Hepatocyte (in vitro differentiated cells): ENCODE measurements around the gene RTN4R. TPM values are rescaled to one million over a fixed set of nuclear protein-coding genes. Genes with fewer than 3 reads are reported as not detected.

Experiments used
- DNase-seq: peaks from one replicate; pipeline ENCODE4 v3.0.0-alpha.2; 2016; ENCODE audit warnings: low spot score
- H2AFZ ChIP-seq: fragments of 200-600 bp; sonication (generic); 2 replicates; pipeline ENCODE4 v1.6.0; 2016; ENCODE audit warnings: antibody characterized with exemption, mild to moderate bottlenecking
- H3K27ac ChIP-seq: fragments of 200-600 bp; sonication (generic); 2 replicates; pipeline ENCODE4 v1.5.1; 2016; ENCODE audit warnings: mild to moderate bottlenecking
- H3K27me3 ChIP-seq: fragments of 200-600 bp; sonication (generic); 2 replicates; pipeline ENCODE4 v1.6.1; 2016
- H3K36me3 ChIP-seq: fragments of 200-600 bp; sonication (generic); replicated peaks from 2 replicates; pipeline ENCODE4 v1.5.1; 2016; ENCODE audit warnings: low read depth; ENCODE audit not compliant: insufficient read depth
- H3K4me1 ChIP-seq: fragments of 200-600 bp; sonication (generic); 2 replicates; pipeline ENCODE4 v1.5.1; 2016; ENCODE audit warnings: mild to moderate bottlenecking, moderate library complexity; ENCODE audit not compliant: insufficient read depth
- H3K4me2 ChIP-seq: fragments of 200-600 bp; sonication (generic); 2 replicates; pipeline ENCODE4 v1.6.0; 2016
- H3K4me3 ChIP-seq: fragments of 200-600 bp; sonication (generic); 2 replicates; pipeline ENCODE4 v1.5.1; 2016; ENCODE audit warnings: mild to moderate bottlenecking
- H3K79me2 ChIP-seq: fragments of 200-600 bp; sonication (generic); 2 replicates; pipeline ENCODE4 v1.6.0; 2017; ENCODE audit warnings: mild to moderate bottlenecking
- H3K9me2 ChIP-seq: fragments of 200-600 bp; sonication (generic); replicated peaks from 2 replicates; pipeline ENCODE4 v1.6.0; 2017; ENCODE audit warnings: mild to moderate bottlenecking; ENCODE audit not compliant: insufficient read depth
- H3K9me3 ChIP-seq: fragments of 200-600 bp; sonication (generic); 2 replicates; pipeline ENCODE4 v1.5.1; 2016; ENCODE audit warnings: low read depth, mild to moderate bottlenecking
- H4K20me1 ChIP-seq: fragments of 200-600 bp; sonication (generic); 2 replicates; pipeline ENCODE4 v1.6.0; 2016; ENCODE audit warnings: mild to moderate bottlenecking; ENCODE audit not compliant: insufficient read depth, poor library complexity, severe bottlenecking
- EZH2 ChIP-seq: fragments of 200-600 bp; sonication (generic); IDR thresholded peaks from 2 replicates; pipeline ENCODE4 v1.6.1; 2016; ENCODE audit warnings: antibody characterized with exemption, mild to moderate bottlenecking, borderline replicate concordance
- EZH2phosphoT487 ChIP-seq: fragments of 200-600 bp; sonication (generic); IDR thresholded peaks from one replicate; pipeline ENCODE4 v1.6.1; 2018; ENCODE audit warnings: antibody characterized with exemption, mild to moderate bottlenecking, low read depth, moderate library complexity; ENCODE audit not compliant: unreplicated experiment, severe bottlenecking
- whole genome bisulfite sequencing: methylation state at CpG from one replicate; pipeline ENCODE4 v1.1.6; 2016; ENCODE audit warnings: low lambda C conversion rate; ENCODE audit errors: missing lambda C conversion rate; 5-methylcytosine and 5-hydroxymethylcytosine counted together
- polyA plus RNA-seq: library from polyadenylated mRNA; unstranded; fragments of >200 nt; fragmentation: Nextera tagmentation; extraction: Ambion mirVana; gene quantifications from 2 replicates; pipeline ENCODE4 v1.2.1, GENCODE V29; 2016
- total RNA-seq: library from RNA; depleted of rRNA; stranded (reverse); fragments of >200 nt; gene quantifications from 2 replicates; pipeline ENCODE4 v1.2.3, GENCODE V29; 2014
- TF ChIP-seq, protein P1 (sequence below): fragments of 200-600 bp; sonication (generic); IDR thresholded peaks from 2 replicates; pipeline ENCODE4 v1.5.1; 2016; ENCODE audit warnings: antibody characterized with exemption, mild to moderate bottlenecking; ENCODE audit not compliant: poor library complexity

RTN4R gene
- total and polyA plus RNA-seq, 2 experiments from 2014 or later = 7.9 to 16.9 TPM

DNA sequence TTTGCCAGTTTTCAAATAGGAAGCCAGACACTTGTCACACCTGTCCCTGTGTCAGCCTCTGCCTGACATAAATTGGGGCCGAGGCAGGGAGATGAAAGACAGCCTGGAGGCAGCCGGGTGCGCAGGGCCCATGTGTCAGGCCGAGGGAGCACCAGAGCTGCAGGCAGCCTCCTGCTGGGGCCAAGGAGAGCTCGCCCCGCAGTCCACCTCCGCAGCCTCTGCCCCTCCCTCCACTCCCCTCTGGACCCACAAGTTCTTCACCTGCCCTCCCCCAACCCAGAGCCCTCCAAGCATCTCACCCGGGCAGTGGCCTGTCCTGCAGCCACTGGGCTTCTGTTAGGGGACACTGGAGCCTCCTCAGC lies 8.8 kb downstream of the RTN4R start:
- no peak overlapping the region for H3K27ac ChIP-seq
- H2AFZ ChIP-seq = no peak overlapping the region
- H3K79me2 ChIP-seq = no peaks in the 10 kb centered on the region
- H3K9me3 ChIP-seq = no peaks in the 10 kb centered on the region
- no peak overlapping the region for H3K4me3 ChIP-seq
- TF ChIP-seq EZH2phosphoT487 (no peak), EZH2 (no peak)
- TF ChIP-seq, protein P1, sequence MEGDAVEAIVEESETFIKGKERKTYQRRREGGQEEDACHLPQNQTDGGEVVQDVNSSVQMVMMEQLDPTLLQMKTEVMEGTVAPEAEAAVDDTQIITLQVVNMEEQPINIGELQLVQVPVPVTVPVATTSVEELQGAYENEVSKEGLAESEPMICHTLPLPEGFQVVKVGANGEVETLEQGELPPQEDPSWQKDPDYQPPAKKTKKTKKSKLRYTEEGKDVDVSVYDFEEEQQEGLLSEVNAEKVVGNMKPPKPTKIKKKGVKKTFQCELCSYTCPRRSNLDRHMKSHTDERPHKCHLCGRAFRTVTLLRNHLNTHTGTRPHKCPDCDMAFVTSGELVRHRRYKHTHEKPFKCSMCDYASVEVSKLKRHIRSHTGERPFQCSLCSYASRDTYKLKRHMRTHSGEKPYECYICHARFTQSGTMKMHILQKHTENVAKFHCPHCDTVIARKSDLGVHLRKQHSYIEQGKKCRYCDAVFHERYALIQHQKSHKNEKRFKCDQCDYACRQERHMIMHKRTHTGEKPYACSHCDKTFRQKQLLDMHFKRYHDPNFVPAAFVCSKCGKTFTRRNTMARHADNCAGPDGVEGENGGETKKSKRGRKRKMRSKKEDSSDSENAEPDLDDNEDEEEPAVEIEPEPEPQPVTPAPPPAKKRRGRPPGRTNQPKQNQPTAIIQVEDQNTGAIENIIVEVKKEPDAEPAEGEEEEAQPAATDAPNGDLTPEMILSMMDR = no peak
- no peaks in the 10 kb centered on the region for H3K4me1 ChIP-seq
- no peaks in the 10 kb centered on the region for H4K20me1 ChIP-seq
- 81% methylated on average over 5 of the region's 8 CpGs for WGBS
- no peaks in the 10 kb centered on the region for H3K36me3 ChIP-seq
- no peak overlapping the region for H3K4me2 ChIP-seq
- no peaks in the 10 kb centered on the region for H3K27me3 ChIP-seq
- no peak for DNase-seq
- H3K9me2 ChIP-seq = no peaks in the 10 kb centered on the region

DNA sequence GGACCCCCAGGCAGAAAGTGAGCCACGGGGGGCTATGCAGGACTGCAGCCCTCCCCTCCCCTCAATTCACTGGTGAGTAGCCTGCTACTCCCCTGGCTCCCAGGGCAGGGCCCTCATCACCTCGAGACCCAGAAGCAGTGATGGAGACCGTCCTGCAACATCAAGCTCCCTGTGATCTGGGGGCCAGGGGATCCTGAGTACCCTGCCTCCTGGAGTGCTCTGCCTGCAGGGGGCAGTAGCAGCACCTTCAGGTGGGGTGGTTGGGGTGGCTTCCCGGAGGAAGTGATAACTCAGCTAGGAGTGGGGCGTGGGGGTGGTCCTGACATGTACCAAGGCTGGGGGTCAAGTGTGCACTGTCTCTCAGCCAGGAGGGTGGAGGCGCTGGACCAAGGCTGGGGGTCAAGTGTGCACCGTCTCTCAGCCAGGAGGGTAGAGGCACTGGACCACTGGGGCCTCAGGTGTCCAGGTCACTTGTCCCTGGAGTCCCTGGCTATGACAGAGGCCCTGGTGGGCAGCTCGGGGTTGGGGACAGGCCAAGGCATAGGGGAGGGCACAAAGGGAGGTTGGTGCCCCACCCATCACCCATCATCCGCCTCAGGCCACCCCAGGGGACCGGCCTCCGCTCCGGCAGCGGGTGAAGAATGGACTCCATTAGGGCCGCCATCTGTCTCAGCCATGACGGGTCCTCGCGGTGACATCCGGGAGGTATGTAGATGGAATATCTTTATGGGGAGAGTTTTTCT lies 9.4 kb downstream of the RTN4R start:
- WGBS = 90% methylated on average over 18 of the region's 18 CpGs
- no peaks in the 10 kb centered on the region for H3K9me3 ChIP-seq
- no peak overlapping the region for H3K4me2 ChIP-seq
- no peak overlapping the region for H2AFZ ChIP-seq
- H4K20me1 ChIP-seq = no peaks in the 10 kb centered on the region
- H3K9me2 ChIP-seq = no peaks in the 10 kb centered on the region
- no peak overlapping the region for H3K27ac ChIP-seq
- H3K27me3 ChIP-seq = no peaks in the 10 kb centered on the region
- H3K4me1 ChIP-seq = no peaks in the 10 kb centered on the region
- H3K36me3 ChIP-seq = no peaks in the 10 kb centered on the region
- no peak overlapping the region for H3K4me3 ChIP-seq
- no peaks in the 10 kb centered on the region for H3K79me2 ChIP-seq
- no peak for DNase-seq
- TF ChIP-seq EZH2phosphoT487 (no peak), EZH2 (no peak)
- TF ChIP-seq, protein P1 = no peak

DNA sequence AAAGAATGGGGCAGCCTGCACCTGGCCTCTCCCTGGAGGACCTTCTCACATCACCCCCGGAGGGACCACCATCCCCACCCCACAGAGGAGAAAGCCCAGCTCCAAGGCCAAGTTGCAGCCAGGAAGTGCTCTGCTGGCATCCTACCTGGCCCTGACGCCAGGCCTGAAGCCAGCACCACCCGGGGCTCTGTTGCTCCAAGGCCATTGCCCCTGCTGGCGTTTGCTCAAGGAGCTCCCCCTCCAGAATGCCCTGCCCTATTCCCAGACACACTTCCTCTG lies 10.2 kb downstream of the RTN4R start:
- H3K4me2 ChIP-seq = no peak overlapping the region
- no peaks in the 10 kb centered on the region for H3K79me2 ChIP-seq
- no peak overlapping the region for H2AFZ ChIP-seq
- H3K27me3 ChIP-seq = no peaks in the 10 kb centered on the region
- no peaks in the 10 kb centered on the region for H4K20me1 ChIP-seq
- H3K4me3 ChIP-seq = no peak overlapping the region
- no peaks in the 10 kb centered on the region for H3K9me3 ChIP-seq
- no peak overlapping the region for H3K27ac ChIP-seq
- no peaks in the 10 kb centered on the region for H3K9me2 ChIP-seq
- TF ChIP-seq EZH2 (no peak), EZH2phosphoT487 (no peak)
- TF ChIP-seq, protein P1 = no peak
- no peaks in the 10 kb centered on the region for H3K36me3 ChIP-seq
- no peaks in the 10 kb centered on the region for H3K4me1 ChIP-seq
- DNase-seq = no peak
- 95% methylated on average over 4 of the region's 4 CpGs for WGBS
